Activated CD8-positive, alpha-beta T cell treated with anti-CD3 and anti-CD28 coated beads for 36 hours (primary cell): ENCODE measurements around the gene PAM16. TPM values are rescaled to one million over a fixed set of nuclear protein-coding genes. Genes with fewer than 3 reads are reported as not detected.

Experiments used
- ATAC-seq: fragments of 200-7000 bp; cut with Tn5 transposase; one replicate; pipeline ENCODE4 v1.10.0; 2021; ENCODE audit warnings: mild to moderate bottlenecking, moderate library complexity
- CTCF ChIA-PET: fragments of 350-600 bp; sonication (Branson Sonifier 250); formaldehyde crosslinking; loops from one replicate; lab custom pipeline; 2021; ENCODE audit warnings: antibody characterized with exemption; lab: Charles Lee
- POLR2A ChIA-PET: fragments of 350-600 bp; sonication (Branson Sonifier 250); formaldehyde crosslinking; loops from one replicate; lab custom pipeline; 2021; ENCODE audit warnings: antibody characterized with exemption; lab: Charles Lee
- DNase-seq: peaks from one replicate; pipeline ENCODE4 v3.0.0-alpha.2; 2020
- H3K27ac Mint-ChIP-seq: one replicate; pipeline ENCODE4 v1.8.0; 2021; ENCODE audit warnings: mild to moderate bottlenecking, mixed read lengths
- H3K27me3 Mint-ChIP-seq: one replicate; pipeline ENCODE4 v1.8.0; 2021; ENCODE audit warnings: mixed read lengths
- H3K36me3 Mint-ChIP-seq: one replicate; pipeline ENCODE4 v1.8.0; 2021; ENCODE audit warnings: low read depth, mixed read lengths
- H3K4me1 Mint-ChIP-seq: one replicate; pipeline ENCODE4 v1.8.0; 2021; ENCODE audit warnings: low read depth, mixed read lengths
- H3K4me3 Mint-ChIP-seq: one replicate; pipeline ENCODE4 v1.8.0; 2021; ENCODE audit warnings: mild to moderate bottlenecking, moderate library complexity, mixed read lengths
- H3K9me3 Mint-ChIP-seq: one replicate; pipeline ENCODE4 v1.8.0; 2021; ENCODE audit warnings: mixed read lengths
- intact Hi-C: fragments of 100-400 bp; cut with micrococcal nuclease; formaldehyde crosslinking; loops from one replicate; pipeline ENCODE4 v1.10.0; 2022
- total RNA-seq, 2 experiments: library from RNA; stranded (reverse); gene quantifications; one replicate each; pipeline ENCODE4 v1.2.3, GENCODE V29; 2021
- TF ChIP-seq, protein P1 (sequence below): fragments of 200-600 bp; IDR thresholded peaks from one replicate; pipeline ENCODE4 v1.8.0; 2022; ENCODE audit warnings: antibody characterized with exemption, mild to moderate bottlenecking

PAM16 gene
- total RNA-seq, 2 experiments from 2014 or later: 65.9 to 70.1 TPM

DNA sequence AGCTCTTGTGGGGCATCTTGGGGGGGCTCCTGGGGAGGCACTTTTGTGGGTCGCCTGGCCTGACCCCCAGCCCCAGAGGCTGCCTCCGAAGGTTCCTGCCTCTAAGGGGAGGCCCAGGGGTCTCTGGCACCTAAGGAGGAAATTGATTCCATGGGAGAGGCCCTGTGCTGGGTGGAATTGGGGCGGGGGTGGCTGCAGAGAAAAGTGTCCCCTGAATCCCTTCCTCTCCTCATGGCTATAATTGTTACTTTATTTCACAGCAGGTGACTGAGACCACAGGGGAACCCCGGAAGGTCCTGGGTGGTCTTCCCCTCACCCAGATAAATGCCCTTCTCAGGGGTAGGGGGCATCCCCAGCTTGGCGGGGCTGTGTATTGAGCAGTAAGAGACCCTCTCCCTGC, 32.2 kb downstream of the PAM16 start:
- ChIA-PET POLR2A (no interaction called here), CTCF (interaction anchor here (1.0 to 2.4 kb wide), 4 partner anchors 9 to 15 kb away, joined by 3 to 9 read pairs (median 4); no protein-coding TSS in a partner anchor)
- Mint-ChIP-seq H3K27me3 (peaks cover 13% of the 10 kb centered on the region), H3K4me3 (no peak overlapping the region), H3K27ac (no peak overlapping the region), H3K4me1 (peaks cover 12% of the 10 kb centered on the region), H3K9me3 (no peaks in the 10 kb centered on the region), H3K36me3 (no peaks in the 10 kb centered on the region)
- no peak for ATAC-seq
- intact Hi-C loops: no loop called here
- TF ChIP-seq, protein P1, sequence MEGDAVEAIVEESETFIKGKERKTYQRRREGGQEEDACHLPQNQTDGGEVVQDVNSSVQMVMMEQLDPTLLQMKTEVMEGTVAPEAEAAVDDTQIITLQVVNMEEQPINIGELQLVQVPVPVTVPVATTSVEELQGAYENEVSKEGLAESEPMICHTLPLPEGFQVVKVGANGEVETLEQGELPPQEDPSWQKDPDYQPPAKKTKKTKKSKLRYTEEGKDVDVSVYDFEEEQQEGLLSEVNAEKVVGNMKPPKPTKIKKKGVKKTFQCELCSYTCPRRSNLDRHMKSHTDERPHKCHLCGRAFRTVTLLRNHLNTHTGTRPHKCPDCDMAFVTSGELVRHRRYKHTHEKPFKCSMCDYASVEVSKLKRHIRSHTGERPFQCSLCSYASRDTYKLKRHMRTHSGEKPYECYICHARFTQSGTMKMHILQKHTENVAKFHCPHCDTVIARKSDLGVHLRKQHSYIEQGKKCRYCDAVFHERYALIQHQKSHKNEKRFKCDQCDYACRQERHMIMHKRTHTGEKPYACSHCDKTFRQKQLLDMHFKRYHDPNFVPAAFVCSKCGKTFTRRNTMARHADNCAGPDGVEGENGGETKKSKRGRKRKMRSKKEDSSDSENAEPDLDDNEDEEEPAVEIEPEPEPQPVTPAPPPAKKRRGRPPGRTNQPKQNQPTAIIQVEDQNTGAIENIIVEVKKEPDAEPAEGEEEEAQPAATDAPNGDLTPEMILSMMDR: no peak
- DNase-seq: no peak

DNA sequence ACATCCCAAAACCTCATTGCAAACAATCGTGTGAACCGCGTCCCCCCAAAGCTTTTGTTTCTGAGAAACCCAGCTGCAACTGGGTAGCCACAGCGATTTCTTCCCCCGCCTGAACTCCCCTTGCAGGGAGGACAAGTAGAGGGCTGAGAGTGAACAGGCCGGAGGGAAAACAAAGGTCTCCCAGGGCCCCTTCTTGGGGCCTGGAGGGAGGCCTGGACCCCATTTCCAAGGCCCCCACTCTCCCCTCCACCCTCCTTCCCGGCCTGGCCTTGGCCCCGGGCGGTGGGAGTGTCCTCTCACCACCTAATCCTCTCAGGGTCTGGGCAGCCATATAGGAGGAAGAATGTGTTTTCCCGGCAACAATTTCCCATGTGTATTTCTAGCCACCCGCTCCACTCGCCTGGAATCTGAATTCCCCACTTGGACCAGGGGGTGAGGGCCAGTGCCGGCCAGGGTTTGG, 32.6 kb downstream of the PAM16 start:
- no peak overlapping the region for H3K27ac Mint-ChIP-seq
- TF ChIP-seq, protein P1: no peak
- H3K36me3 Mint-ChIP-seq: no peaks in the 10 kb centered on the region
- ATAC-seq: no peak
- intact Hi-C loops: no loop called here
- no peaks in the 10 kb centered on the region for H3K9me3 Mint-ChIP-seq
- peaks cover 12% of the 10 kb centered on the region for H3K4me1 Mint-ChIP-seq
- ChIA-PET CTCF (interaction anchor here (1.0 to 2.4 kb wide), 4 partner anchors 9 to 15 kb away, joined by 3 to 9 read pairs (median 4); no protein-coding TSS in a partner anchor), POLR2A (no interaction called here)
- DNase-seq: no peak
- peaks cover 16% of the 10 kb centered on the region for H3K27me3 Mint-ChIP-seq
- no peak overlapping the region for H3K4me3 Mint-ChIP-seq

DNA sequence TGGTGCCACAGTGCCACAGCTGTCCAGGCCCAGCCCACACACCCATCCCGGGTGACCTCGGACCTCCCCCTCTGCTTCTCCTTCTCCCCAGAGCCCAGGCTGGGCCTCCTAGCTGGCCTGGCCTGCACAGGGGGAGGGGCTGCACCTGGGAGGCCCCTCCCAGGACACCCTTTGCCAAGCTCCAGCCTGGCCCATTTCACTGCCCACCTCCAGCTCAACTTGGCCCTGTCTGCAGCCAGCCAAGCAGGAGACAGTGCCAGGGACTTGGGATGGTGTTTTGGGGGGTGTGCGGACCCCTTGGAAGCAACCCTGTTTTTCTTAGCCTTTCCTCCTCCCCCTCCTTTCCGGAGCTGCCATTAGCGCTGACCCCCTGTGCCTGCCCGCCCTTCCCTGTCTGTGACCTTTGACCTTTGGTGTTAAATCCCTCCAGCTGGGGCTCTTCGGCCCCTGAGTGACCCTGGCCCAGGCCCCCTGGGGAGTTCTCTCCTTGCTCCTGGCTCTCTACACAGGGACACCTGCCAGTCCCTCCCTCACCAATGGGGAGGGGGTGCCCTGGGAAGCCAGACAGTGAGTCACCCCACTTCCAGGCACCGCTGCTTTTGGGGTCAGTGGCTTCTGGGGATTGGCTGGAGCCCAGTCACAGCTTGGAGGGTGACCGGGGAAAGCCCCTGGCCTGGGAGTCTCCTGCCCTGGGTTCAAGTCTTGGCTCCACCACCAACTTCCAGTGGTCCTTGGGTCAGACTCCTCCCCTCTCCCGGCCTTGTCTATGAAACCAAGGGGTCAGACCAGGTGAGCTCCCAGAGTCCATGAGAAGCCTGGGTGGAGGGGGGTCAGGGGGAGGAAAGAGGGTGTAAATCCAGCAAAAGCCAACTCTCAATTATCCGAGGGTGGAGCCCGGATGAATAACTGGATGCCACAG, 33.3 kb downstream of the PAM16 start:
- H3K4me1 Mint-ChIP-seq: peaks cover 12% of the 10 kb centered on the region
- no peak overlapping the region for H3K27ac Mint-ChIP-seq
- H3K27me3 Mint-ChIP-seq: peaks cover 16% of the 10 kb centered on the region
- intact Hi-C loops: no loop called here
- ChIA-PET CTCF (interaction anchor here (1.0 to 2.4 kb wide), 4 partner anchors 9 to 14 kb away, joined by 3 to 9 read pairs (median 4); no protein-coding TSS in a partner anchor), POLR2A (interaction anchor here (0.8 to 1.6 kb wide), 4 partner anchors 10 to 64 kb away, joined by 3 to 6 read pairs (median 4); no protein-coding TSS in a partner anchor)
- no peak for ATAC-seq
- no peak overlapping the region for H3K4me3 Mint-ChIP-seq
- H3K36me3 Mint-ChIP-seq: no peaks in the 10 kb centered on the region
- no peaks in the 10 kb centered on the region for H3K9me3 Mint-ChIP-seq
- TF ChIP-seq, protein P1: no peak
- no peak for DNase-seq

DNA sequence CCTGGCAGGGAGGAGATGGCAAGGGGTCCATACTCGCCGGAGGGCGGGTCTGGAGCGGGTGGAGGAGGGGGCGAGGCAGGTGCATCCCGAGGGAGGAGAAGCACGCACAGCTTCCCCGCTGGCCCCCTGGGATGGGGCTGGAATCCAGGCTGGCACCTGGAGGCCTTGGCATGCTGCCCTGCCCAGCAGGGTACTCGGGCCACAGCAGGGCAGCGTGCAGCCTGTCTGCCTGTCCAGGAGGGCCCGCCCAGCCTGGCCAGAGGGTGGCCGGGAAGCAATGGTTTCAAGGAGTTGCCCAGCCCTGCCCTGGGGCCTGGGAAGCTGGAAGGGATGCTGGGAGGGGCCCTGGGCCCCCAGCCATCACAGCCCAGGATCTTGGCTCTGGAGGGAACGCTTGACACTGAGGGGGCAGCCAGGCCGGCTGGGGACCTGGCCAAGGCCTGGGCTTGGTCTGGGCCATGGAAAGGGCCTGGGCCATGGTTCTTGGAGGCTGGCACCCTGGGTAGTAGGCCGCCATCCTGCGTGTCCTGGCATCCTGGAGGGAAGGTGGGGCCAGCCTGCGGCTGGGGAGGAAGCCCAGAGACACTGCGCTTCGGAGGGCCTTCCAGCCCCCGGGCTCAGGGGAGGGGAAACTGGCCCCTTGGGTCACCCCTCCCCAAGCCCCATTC, 34.1 kb downstream of the PAM16 start:
- Mint-ChIP-seq H3K4me1 (peaks cover 12% of the 10 kb centered on the region), H3K27me3 (peaks cover 16% of the 10 kb centered on the region), H3K4me3 (no peak overlapping the region), H3K36me3 (no peaks in the 10 kb centered on the region), H3K27ac (no peak overlapping the region), H3K9me3 (no peaks in the 10 kb centered on the region)
- POLR2A ChIA-PET: interaction anchor here (0.5 to 1.6 kb wide), 4 partner anchors 11 to 958 kb away, joined by 3 to 6 read pairs (median 4); no protein-coding TSS in a partner anchor
- CTCF ChIA-PET: interaction anchor here (1.0 to 2.4 kb wide), 4 partner anchors 8 to 63 kb away, joined by 3 to 9 read pairs (median 4); no protein-coding TSS in a partner anchor
- TF ChIP-seq, protein P1: no peak
- no peak for DNase-seq
- intact Hi-C loops: no loop called here
- no peak for ATAC-seq
